Caki2 (cell line): Measurements from ENCODE around the gene PRDM16. TPM values are rescaled to one million over a fixed set of nuclear protein-coding genes. Genes with fewer than 3 reads are reported as not detected.

Experiments used
- DNase-seq: peaks from one replicate; pipeline ENCODE4 v3.0.0-alpha.2; 2015; ENCODE audit warnings: low read depth
- in situ Hi-C: cut with HindIII; loops from 2 replicates; pipeline ENCODE4 v1.10.0; 2016; ENCODE audit warnings: low sequenced_read_pairs, low pct_unique_long_range_greater_than_20kb, mixed read lengths
- total RNA-seq: library from RNA; depleted of rRNA; stranded (reverse); fragments of >200 nt; shearing (Covaris generic); gene quantifications from 2 replicates; pipeline ENCODE4 v1.2.3, GENCODE V29; 2014; ENCODE audit warnings: low replicate concordance

Gene PRDM16
- total RNA-seq, 1 experiment from 2014 or later, result not detected

GRCh38 chr1:3412376-3412775 lies 343.4 kb downstream of the PRDM16 start:
- DNase-seq, result no peak
- in situ Hi-C loops, result no loop called here

GRCh38 chr1:3413975-3414710 lies 345.1 kb downstream of the PRDM16 start:
- DNase-seq, result no peak
- in situ Hi-C loops, result no loop called here

- no peak for DNase-seq
- in situ Hi-C loops, result no loop called here
Observed at GRCh38 chr1:3415260-3416090, 346.5 kb downstream of the PRDM16 start.

- DNase-seq, result no peak
- in situ Hi-C loops, result no loop called here
Observed at GRCh38 chr1:3417082-3417739, 348.2 kb downstream of the PRDM16 start.

- in situ Hi-C loops, result no loop called here
- DNase-seq, result no peak
Observed at GRCh38 chr1:3417934-3418333, 348.9 kb downstream of the PRDM16 start.

GRCh38 chr1:3418600-3418999 lies 349.6 kb downstream of the PRDM16 start:
- in situ Hi-C loops, result no loop called here
- DNase-seq, result no peak

GRCh38 chr1:3419415-3420204 lies 350.6 kb downstream of the PRDM16 start:
- no peak for DNase-seq
- in situ Hi-C loops, result no loop called here

GRCh38 chr1:3420218-3420951 lies 351.4 kb downstream of the PRDM16 start:
- DNase-seq, result no peak
- in situ Hi-C loops, result no loop called here

GRCh38 chr1:3422638-3423037 lies 353.6 kb downstream of the PRDM16 start:
- in situ Hi-C loops, result no loop called here
- no peak for DNase-seq

GRCh38 chr1:3423245-3423829 lies 354.3 kb downstream of the PRDM16 start:
- no peak for DNase-seq
- in situ Hi-C loops, result no loop called here

GRCh38 chr1:3423896-3424611 lies 355.1 kb downstream of the PRDM16 start:
- no peak for DNase-seq
- in situ Hi-C loops, result no loop called here

- DNase-seq, result no peak
- in situ Hi-C loops, result no loop called here
Observed at GRCh38 chr1:3425486-3426215, 356.6 kb downstream of the PRDM16 start.

- in situ Hi-C loops, result no loop called here
- DNase-seq, result no peak
Observed at GRCh38 chr1:3426956-3427535, 358.0 kb downstream of the PRDM16 start.

GRCh38 chr1:3427711-3428704 lies 359.0 kb downstream of the PRDM16 start:
- in situ Hi-C loops, result no loop called here

GRCh38 chr1:3428899-3429298 lies 359.9 kb downstream of the PRDM16 start:
- in situ Hi-C loops, result no loop called here
- DNase-seq, result no peak

More at GRCh38 chr1:3427711-3428704, 359.0 kb downstream of the PRDM16 start:
- DNase-seq, result no peak
